Thyroid gland (tissue), 4 donors: ENCODE results near the gene GET4. TPM values are rescaled to one million over a fixed set of nuclear protein-coding genes. Genes with fewer than 3 reads are reported as not detected.
A peak's percentile ranks its signal among the peaks of the same experiment; 100 is the strongest.
"Not testable (repeated sequence)": the region's sequence is repeated elsewhere in the genome, so short reads cannot be mapped to it uniquely, and the experiment has no call there.

Experiments
- DNase-seq, 2 donors: peaks; one replicate each; pipeline ENCODE4 v3.0.0-alpha.2; 2019
- H3K27ac ChIP-seq, 3 donors: fragments of 200-600 bp; sonication (generic); 1 replicate in 2 of 3; 2 replicates in 1 of 3; pipeline ENCODE4 v1.5.1; 2016 to 2019; ENCODE audit warnings: mild to moderate bottlenecking in 1 of 3, moderate library complexity in 1 of 3
- H3K27me3 ChIP-seq: fragments of 200-600 bp; sonication (generic); one replicate; pipeline ENCODE4 v1.5.1; 2019
- H3K36me3 ChIP-seq, 2 donors: fragments of 200-600 bp; sonication (generic); one replicate each; pipeline ENCODE4 v1.5.1; 2016 to 2019
- H3K4me1 ChIP-seq, 2 donors: fragments of 200-600 bp; sonication (generic); one replicate each; pipeline ENCODE4 v1.5.1; 2017 to 2019
- H3K4me3 ChIP-seq, 3 donors: fragments of 200-600 bp; sonication (generic); replicated peaks in 1 of 3; 1 replicate in 2 of 3; 2 replicates in 1 of 3; pipeline ENCODE4 v1.5.1; 2016; ENCODE audit warnings: mild to moderate bottlenecking in 1 of 3
- H3K9me3 ChIP-seq: fragments of 200-600 bp; sonication (generic); one replicate; pipeline ENCODE4 v1.5.1; 2017
- CTCF ChIP-seq, 6 experiments: fragments of 200-600 bp in 3 of 6; fragments of 450-650 bp in 3 of 6; sonication (generic) in 3 of 6; IDR thresholded peaks; one replicate each; pipeline ENCODE4 v1.5.1; 2016 to 2019; ENCODE audit warnings: antibody characterized with exemption in 6 of 6, mild to moderate bottlenecking in 2 of 6, inconsistent platforms in 1 of 6, moderate library complexity in 1 of 6
- POLR2A ChIP-seq, 2 donors: fragments of 450-650 bp; IDR thresholded peaks; one replicate each; pipeline ENCODE4 v1.6.1; 2017; ENCODE audit warnings: antibody characterized with exemption in 2 of 2, mild to moderate bottlenecking in 2 of 2, moderate library complexity in 1 of 2
- WGBS, 2 donors: methylation state at CpG; one replicate each; pipeline ENCODE4 v1.1.5; 2017; 5-methylcytosine and 5-hydroxymethylcytosine counted together
- intact Hi-C: fragments of 100-400 bp; cut with DNase I; formaldehyde crosslinking; loops from one replicate; pipeline ENCODE4 v1.15.1; 2023
- total RNA-seq, 4 donors: library from RNA; depleted of rRNA; stranded (reverse); fragments of >200 nt; gene quantifications; one replicate each; pipeline ENCODE4 v1.2.3, GENCODE V29; 2016

GET4 gene
- total RNA-seq, 4 donors from 2014 or later: 29.2 to 38.7 (median 34.3) TPM

- intact Hi-C loops: no loop called here
- TF ChIP-seq CTCF (IDR thresholded peaks at IDR 0.05) (no peak), POLR2A (IDR thresholded peaks at IDR 0.05) (no peak)
- no peak overlapping the region for H3K27ac ChIP-seq
Measured at GRCh38 chr7:908159-908581, 31.8 kb downstream of the GET4 start.

GRCh38 chr7:908591-909357, 32.4 kb downstream of the GET4 start:
- H3K27me3 ChIP-seq, H3K27ac ChIP-seq, intact Hi-C loops, H3K9me3 ChIP-seq, H3K4me3 ChIP-seq, H3K4me1 ChIP-seq, H3K36me3 ChIP-seq: not testable (repeated sequence)
- WGBS, 2 donors: 64 to 75% methylated on average over 8 to 11 of the region's 73 CpGs
- peak; percentile 52 to 73 for DNase-seq
- TF ChIP-seq CTCF (IDR thresholded peaks at IDR 0.05): peak; percentile 34 to 96 (median 80)

More at GRCh38 chr7:908159-908581, 31.8 kb downstream of the GET4 start:
- no peak overlapping the region for H3K4me3 ChIP-seq
- WGBS, 2 donors: 83% methylated on average over 1 of the region's 12 CpGs; no CpG with 5 or more reads in 1 of the 2 donors
- no peaks in the 10 kb centered on the region for H3K36me3 ChIP-seq
- H3K4me1 ChIP-seq: peaks cover 4 to 6% of the 10 kb centered on the region in 2 donors
- H3K9me3 ChIP-seq: no peaks in the 10 kb centered on the region
- no peak for DNase-seq
- no peaks in the 10 kb centered on the region for H3K27me3 ChIP-seq

- H3K4me3 ChIP-seq: no peak overlapping the region
- no peaks in the 10 kb centered on the region for H3K36me3 ChIP-seq
- 81 to 90% methylated on average over 20 to 30 of the region's 58 CpGs for WGBS, 2 donors
- peaks cover 6 to 13% of the 10 kb centered on the region in 2 donors for H3K4me1 ChIP-seq
- no peak for TF ChIP-seq POLR2A (IDR thresholded peaks at IDR 0.05)
- TF ChIP-seq CTCF (IDR thresholded peaks at IDR 0.05): no peak
- H3K27me3 ChIP-seq: no peaks in the 10 kb centered on the region
- H3K27ac ChIP-seq: no peak overlapping the region
- intact Hi-C loops: loop anchor here (5.0 kb wide), 1 partner anchor 43 kb away; the partner anchor contains the start of gene ADAP1
- peak; percentile 53 to 75 for DNase-seq
- H3K9me3 ChIP-seq: no peaks in the 10 kb centered on the region
Measured at GRCh38 chr7:909358-910329, 33.3 kb downstream of the GET4 start.

GRCh38 chr7:910441-910861, 34.1 kb downstream of the GET4 start:
- Histone ChIP-seq H3K36me3 (no peaks in the 10 kb centered on the region), H3K4me3 (no peak overlapping the region), H3K9me3 (no peaks in the 10 kb centered on the region), H3K27ac (no peak overlapping the region), H3K4me1 (peaks cover 6 to 14% of the 10 kb centered on the region in 2 donors), H3K27me3 (no peaks in the 10 kb centered on the region)
- WGBS, 2 donors: 91 to 96% methylated on average over 7 to 11 of the region's 11 CpGs
- no peak for DNase-seq
- TF ChIP-seq CTCF (IDR thresholded peaks at IDR 0.05) (no peak), POLR2A (IDR thresholded peaks at IDR 0.05) (no peak)
- intact Hi-C loops: loop anchor here (5.0 kb wide), 1 partner anchor 42 kb away; the partner anchor contains the start of gene ADAP1
